Endothelial cell of umbilical vein (primary cell): ENCODE measurements around the gene MAML3.

ENCODE experiments used
- EZH2 ChIP-seq: IDR thresholded peaks from 2 replicates; pipeline ENCODE4 v1.6.1; 2012; ENCODE audit warnings: borderline replicate concordance, low read depth, mild to moderate bottlenecking, moderate library complexity, low read length, inconsistent platforms; ENCODE audit not compliant: severe bottlenecking
- FOS ChIP-seq: IDR thresholded peaks from 2 replicates; pipeline ENCODE4 v1.6.1; 2011; ENCODE audit warnings: mild to moderate bottlenecking, low read length, moderate library complexity, borderline replicate concordance; ENCODE audit not compliant: insufficient read depth
- GATA2 ChIP-seq: IDR thresholded peaks from 2 replicates; pipeline ENCODE4 v1.7.0; 2011; ENCODE audit warnings: low read depth, mild to moderate bottlenecking, moderate library complexity, mixed read lengths, low read length; ENCODE audit not compliant: insufficient read length, insufficient read depth
- JUN ChIP-seq: IDR thresholded peaks from 2 replicates; pipeline ENCODE4 v1.6.1; 2011; ENCODE audit warnings: borderline replicate concordance, low read depth; ENCODE audit not compliant: insufficient read length, insufficient read depth
- MYC ChIP-seq: IDR thresholded peaks from one replicate; pipeline ENCODE4 v1.6.1; 2011; ENCODE audit warnings: mild to moderate bottlenecking, low read depth, low read length
- POLR2A ChIP-seq: IDR thresholded peaks from 2 replicates; pipeline ENCODE4 v1.6.1; 2012; ENCODE audit warnings: low read depth, mild to moderate bottlenecking, control low read depth, low read length
- POLR2AphosphoS5 ChIP-seq: IDR thresholded peaks from 2 replicates; pipeline ENCODE4 v1.6.1; 2012; ENCODE audit warnings: low read depth, mild to moderate bottlenecking, control low read depth, low read length, moderate library complexity; ENCODE audit not compliant: insufficient read depth
- TF ChIP-seq, protein P1 (sequence below), 2 donors: IDR thresholded peaks; 1 replicate in 1 of 2; 2 replicates in 1 of 2; pipeline ENCODE4 v1.5.1; 2011; ENCODE audit warnings: low read length in 2 of 2, mild to moderate bottlenecking in 2 of 2, moderate library complexity in 2 of 2, control low read depth in 1 of 2, inconsistent platforms in 1 of 2, low read depth in 1 of 2; ENCODE audit not compliant: insufficient read depth in 1 of 2; ENCODE audit errors: extremely low read depth in 1 of 2
- TF ChIP-seq, protein P2 (sequence below): IDR thresholded peaks from 2 replicates; pipeline ENCODE4 v1.6.1; 2011; ENCODE audit not compliant: insufficient read depth, insufficient read length

DNA sequence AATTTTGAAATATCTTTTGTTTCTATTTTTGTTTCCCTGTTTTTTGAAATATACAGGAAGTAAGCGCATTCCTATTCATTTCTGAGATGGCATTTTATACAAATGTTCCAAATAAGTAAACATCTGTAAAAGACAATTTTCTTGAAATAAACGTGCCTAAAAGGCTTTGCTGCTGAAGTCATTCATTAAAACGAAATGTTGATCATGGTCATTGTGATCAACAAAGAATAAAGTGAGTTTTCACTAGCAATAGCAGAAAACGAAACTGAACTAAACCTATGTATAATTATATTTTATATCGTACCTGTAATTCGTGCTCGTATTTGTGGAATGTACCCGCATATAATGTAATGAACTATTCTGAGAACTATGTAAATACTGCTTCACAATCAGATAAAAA, 267.2 kb downstream of the MAML3 start:
- TF ChIP-seq, protein P1, sequence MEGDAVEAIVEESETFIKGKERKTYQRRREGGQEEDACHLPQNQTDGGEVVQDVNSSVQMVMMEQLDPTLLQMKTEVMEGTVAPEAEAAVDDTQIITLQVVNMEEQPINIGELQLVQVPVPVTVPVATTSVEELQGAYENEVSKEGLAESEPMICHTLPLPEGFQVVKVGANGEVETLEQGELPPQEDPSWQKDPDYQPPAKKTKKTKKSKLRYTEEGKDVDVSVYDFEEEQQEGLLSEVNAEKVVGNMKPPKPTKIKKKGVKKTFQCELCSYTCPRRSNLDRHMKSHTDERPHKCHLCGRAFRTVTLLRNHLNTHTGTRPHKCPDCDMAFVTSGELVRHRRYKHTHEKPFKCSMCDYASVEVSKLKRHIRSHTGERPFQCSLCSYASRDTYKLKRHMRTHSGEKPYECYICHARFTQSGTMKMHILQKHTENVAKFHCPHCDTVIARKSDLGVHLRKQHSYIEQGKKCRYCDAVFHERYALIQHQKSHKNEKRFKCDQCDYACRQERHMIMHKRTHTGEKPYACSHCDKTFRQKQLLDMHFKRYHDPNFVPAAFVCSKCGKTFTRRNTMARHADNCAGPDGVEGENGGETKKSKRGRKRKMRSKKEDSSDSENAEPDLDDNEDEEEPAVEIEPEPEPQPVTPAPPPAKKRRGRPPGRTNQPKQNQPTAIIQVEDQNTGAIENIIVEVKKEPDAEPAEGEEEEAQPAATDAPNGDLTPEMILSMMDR (IDR thresholded peaks at IDR 0.05; ENCODE audit: extremely low read depth in 1 of 2, insufficient read depth in 1 of 2, low read depth in 1 of 2, low read length in 2 of 2), result no peak
- TF ChIP-seq POLR2AphosphoS5 (no peak), POLR2A (no peak), FOS (no peak), MYC (no peak), EZH2 (no peak), JUN (no peak), GATA2 (no peak)
- TF ChIP-seq, protein P2, sequence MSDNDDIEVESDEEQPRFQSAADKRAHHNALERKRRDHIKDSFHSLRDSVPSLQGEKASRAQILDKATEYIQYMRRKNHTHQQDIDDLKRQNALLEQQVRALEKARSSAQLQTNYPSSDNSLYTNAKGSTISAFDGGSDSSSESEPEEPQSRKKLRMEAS, result no peak
